A673 (cell line): ENCODE data around the gene MRFAP1L1.

Experiments used
- EZH2 ChIP-seq: fragments of 200-600 bp; sonication (generic); IDR thresholded peaks from 2 replicates; pipeline ENCODE4 v1.6.1; 2017; ENCODE audit warnings: borderline replicate concordance, low read depth, mild to moderate bottlenecking, mixed read lengths, antibody characterized with exemption, low read length; ENCODE audit not compliant: poor library complexity, severe bottlenecking
- TF ChIP-seq, protein P1 (sequence below): fragments of 300-800, 200-600 bp; sonication (generic); conservative IDR thresholded peaks from 2 replicates; pipeline ENCODE4 v1.5.1; 2017; ENCODE audit warnings: low read depth, mild to moderate bottlenecking, antibody characterized with exemption, low read length, moderate library complexity, mixed read lengths

DNA sequence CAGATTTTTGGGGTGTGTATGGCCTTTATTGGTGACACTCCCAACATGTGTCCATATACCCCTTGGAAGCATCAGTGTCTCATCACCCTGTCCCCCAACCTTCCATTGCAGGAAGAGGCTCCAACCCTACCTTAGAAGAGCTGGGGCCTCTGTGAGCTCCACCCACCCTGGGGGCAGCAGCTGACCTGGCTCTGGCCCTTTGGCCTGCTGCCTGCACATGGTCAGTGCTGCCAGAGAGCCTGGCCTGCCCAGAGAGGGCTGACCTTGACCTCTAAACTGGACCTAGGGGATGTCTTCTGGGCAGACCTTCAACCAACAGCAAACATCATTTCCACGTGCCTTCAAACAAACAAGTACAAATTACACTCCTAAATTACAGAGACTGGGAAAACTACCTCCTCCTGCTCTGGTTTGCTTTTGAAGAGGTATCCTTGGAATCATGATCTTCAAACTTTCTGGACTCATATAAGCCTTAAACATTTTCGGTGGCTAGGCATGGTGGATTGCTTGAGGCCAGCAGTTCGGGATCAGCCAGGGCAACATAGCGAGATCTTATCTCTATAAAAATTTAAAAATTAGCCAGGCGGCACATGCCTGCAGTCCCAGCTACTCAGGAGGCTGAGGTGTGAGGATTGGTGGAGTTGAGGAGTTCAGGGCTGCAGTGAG lies 45.6 kb upstream of the MRFAP1L1 start:
- TF ChIP-seq, protein P1, sequence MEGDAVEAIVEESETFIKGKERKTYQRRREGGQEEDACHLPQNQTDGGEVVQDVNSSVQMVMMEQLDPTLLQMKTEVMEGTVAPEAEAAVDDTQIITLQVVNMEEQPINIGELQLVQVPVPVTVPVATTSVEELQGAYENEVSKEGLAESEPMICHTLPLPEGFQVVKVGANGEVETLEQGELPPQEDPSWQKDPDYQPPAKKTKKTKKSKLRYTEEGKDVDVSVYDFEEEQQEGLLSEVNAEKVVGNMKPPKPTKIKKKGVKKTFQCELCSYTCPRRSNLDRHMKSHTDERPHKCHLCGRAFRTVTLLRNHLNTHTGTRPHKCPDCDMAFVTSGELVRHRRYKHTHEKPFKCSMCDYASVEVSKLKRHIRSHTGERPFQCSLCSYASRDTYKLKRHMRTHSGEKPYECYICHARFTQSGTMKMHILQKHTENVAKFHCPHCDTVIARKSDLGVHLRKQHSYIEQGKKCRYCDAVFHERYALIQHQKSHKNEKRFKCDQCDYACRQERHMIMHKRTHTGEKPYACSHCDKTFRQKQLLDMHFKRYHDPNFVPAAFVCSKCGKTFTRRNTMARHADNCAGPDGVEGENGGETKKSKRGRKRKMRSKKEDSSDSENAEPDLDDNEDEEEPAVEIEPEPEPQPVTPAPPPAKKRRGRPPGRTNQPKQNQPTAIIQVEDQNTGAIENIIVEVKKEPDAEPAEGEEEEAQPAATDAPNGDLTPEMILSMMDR: no peak
- TF ChIP-seq EZH2: no peak
